Measurements from ENCODE around the gene OS9.

The OS9 gene

DNA sequence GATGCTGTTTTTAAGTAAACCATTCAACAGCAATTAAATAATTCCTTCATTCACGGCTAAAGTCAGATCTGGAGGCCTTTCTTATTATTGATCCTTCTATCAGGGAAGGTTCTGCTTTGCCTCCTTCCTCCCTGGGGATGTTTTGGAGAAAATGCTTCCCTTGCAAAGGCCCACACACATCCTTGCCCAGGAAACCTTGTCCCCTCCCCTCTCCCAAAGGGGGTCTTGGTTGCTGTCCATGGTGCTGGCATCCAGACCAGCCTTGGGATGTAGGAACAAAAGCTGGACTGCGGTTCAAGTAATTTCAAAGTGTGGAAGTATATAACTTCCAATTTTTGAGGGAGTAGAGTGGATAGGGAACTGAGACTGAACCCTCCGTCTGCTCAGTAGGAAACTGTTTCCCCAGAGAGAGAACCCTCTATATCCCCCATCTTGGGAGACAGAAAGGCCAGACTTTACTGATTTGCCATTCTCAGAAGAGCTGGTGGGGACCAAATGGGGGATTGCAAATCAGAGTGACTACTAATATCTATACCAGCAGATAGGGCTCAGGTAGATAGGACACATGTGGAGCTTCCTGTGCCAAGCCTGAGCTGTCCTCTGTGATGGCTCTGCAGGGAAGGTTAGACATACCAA, 66.5 kb downstream of the OS9 start:
- no peak for DNase-seq (ENCODE audit: extremely low spot score)
- TF ChIP-seq CTCF (IDR thresholded peaks at IDR 0.05; ENCODE audit: control extremely low read depth, extremely low read depth, low read depth, missing control alignments) = no peak
- POLR2A ChIA-PET = no interaction called here
- CTCF ChIA-PET = interaction anchor here (1.2 to 2.3 kb wide), 6 partner anchors 9 to 177 kb away, joined by 3 to 8 read pairs (median 6); partner anchors contain the start of genes CDK4, EEF1AKMT3, METTL1 and TSPAN31

- DNase-seq (ENCODE audit: extremely low spot score) = no peak
- no peak for TF ChIP-seq CTCF (IDR thresholded peaks at IDR 0.05; ENCODE audit: control extremely low read depth, extremely low read depth, low read depth, missing control alignments)
- ChIA-PET POLR2A (no interaction called here), CTCF (interaction anchor here (1.4 to 2.9 kb wide), 3 partner anchors 10 to 18 kb away, joined by 3 to 12 read pairs (median 6); partner anchors contain the start of genes CDK4, EEF1AKMT3 and METTL1)
Observed at GRCh38 chr12:57761391-57761998, 67.6 kb downstream of the OS9 start.

DNA sequence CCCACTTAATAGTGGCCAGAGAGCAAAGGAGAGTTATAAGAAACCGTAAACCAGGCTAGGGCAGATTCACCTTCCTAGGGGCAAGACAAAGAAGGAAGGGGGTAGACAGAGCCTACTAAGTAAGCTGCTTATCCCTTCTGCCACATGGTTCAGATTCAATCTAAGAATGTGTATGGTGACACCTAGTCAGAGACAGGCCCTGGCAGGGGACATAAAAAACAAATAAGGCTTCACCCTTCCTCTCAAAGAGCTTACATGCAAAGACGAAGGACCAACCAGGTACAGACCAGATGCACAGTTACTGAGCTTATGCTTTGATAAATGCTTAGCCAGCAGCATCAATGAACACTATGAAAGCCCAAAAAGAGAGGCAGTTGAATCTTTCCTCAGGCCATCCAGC, 68.5 kb downstream of the OS9 start:
- TF ChIP-seq CTCF (IDR thresholded peaks at IDR 0.05; ENCODE audit: control extremely low read depth, extremely low read depth, low read depth, missing control alignments) = no peak
- ChIA-PET CTCF (interaction anchor here (2.9 kb wide), 1 partner anchor 17 kb away, joined by 12 read pairs; no protein-coding TSS in a partner anchor), POLR2A (no interaction called here)
- DNase-seq (ENCODE audit: extremely low spot score) = no peak

DNA sequence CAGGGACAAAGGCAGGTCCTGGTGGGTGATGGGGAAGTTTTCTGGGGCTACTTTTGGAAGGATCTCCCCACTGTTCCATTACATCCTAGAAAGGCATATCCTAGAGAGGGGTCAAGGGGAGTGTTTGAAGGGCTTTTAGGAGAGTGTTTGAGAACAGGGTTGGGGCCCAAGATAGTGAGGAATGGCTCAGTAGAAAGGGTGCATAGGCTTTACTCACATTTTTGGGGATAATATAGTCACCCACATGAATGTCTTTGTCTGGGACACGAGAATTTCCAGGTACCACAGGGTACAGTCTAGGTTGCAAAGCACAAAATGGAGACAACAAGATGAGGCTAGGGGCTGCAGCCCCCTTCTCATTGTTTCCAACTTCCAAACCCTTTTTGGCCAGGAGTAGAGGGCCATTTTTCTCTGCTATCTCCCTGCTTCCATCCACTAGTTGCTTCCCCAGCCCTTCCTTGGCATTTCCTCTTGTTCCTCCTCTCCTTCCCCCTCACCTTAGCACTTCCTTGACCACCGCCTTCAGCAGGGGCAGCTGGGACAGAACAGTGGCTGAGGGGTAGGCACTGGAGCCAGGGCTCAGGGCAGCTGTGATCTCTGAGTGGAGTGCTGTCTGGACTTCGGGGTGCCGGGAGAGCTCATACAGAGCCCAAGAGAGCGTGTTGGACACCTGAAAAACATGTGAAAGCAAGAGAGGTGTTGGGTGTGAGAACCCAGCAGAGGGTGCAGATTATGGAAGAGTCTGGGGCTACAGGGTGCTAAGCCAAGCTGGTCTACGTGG, 70.1 kb downstream of the OS9 start:
- DNase-seq (ENCODE audit: extremely low spot score) = no peak
- TF ChIP-seq CTCF (IDR thresholded peaks at IDR 0.05; ENCODE audit: control extremely low read depth, extremely low read depth, low read depth, missing control alignments) = no peak
- ChIA-PET CTCF (interaction anchor here (1.0 to 2.9 kb wide), 5 partner anchors 8 to 73 kb away, joined by 3 to 12 read pairs (median 5); partner anchors contain the start of genes CDK4 and TSFM), POLR2A (no interaction called here)

DNA sequence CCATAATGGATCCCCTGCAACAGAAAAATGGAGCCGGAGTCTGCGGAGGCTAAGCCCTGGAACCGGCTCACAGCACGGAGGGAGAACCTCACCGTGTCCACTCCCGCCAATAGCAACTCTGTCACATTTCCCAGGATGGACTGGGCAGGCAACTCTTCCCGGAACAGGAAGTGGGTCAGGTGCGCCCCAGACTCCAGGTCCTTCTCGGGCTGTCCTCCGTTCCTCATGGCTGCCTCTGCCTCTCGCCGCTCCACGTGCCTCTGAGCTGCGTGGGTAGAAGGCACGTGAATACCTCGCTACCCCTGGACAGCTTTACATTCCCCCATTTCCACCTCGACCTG, 70.7 kb downstream of the OS9 start:
- ChIA-PET CTCF (interaction anchor here (0.6 to 2.3 kb wide), 6 partner anchors 8 to 181 kb away, joined by 3 to 7 read pairs (median 3); partner anchors contain the start of genes AVIL, CDK4 and TSFM), POLR2A (no interaction called here)
- DNase-seq (ENCODE audit: extremely low spot score) = no peak
- TF ChIP-seq CTCF (IDR thresholded peaks at IDR 0.05; ENCODE audit: control extremely low read depth, extremely low read depth, low read depth, missing control alignments) = no peak

- peak; percentile 60 for DNase-seq (ENCODE audit: extremely low spot score)
- TF ChIP-seq CTCF (IDR thresholded peaks at IDR 0.05; ENCODE audit: control extremely low read depth, extremely low read depth, low read depth, missing control alignments) = peak; percentile 68
- CTCF ChIA-PET = interaction anchor here (0.6 to 4.7 kb wide), 9 partner anchors 8 to 182 kb away, joined by 3 to 61 read pairs (median 3); partner anchors contain the start of genes AVIL, CDK4 and TSFM
- POLR2A ChIA-PET = no interaction called here
Observed at GRCh38 chr12:57765003-57765697, 71.2 kb downstream of the OS9 start.

All from GM10248 (cell line).